IMR-90 (cell line): ENCODE data around the gene EVI5. TPM values are rescaled to one million over a fixed set of nuclear protein-coding genes. Genes with fewer than 3 reads are reported as not detected.

Experiments
- ATAC-seq: fragments of 200-7000 bp; cut with Tn5 transposase; 2 replicates; pipeline ENCODE4 v1.9.1; 2020; ENCODE audit warnings: low read depth, mild to moderate bottlenecking, moderate library complexity
- BruUV-seq: library from RNA; stranded (reverse); fragments of 400-500 nt; replicated peaks from 2 replicates; lab custom pipeline; 2021; lab: Mats Ljungman, UMichigan
- CTCF ChIA-PET: fragments of 300-600 bp; formaldehyde crosslinking; extraction: SDS; loops from one replicate; lab custom pipeline; 2021; ENCODE audit warnings: antibody characterized with exemption; lab: Yijun Ruan, JAX
- POLR2A ChIA-PET: fragments of 300-600 bp; sonication (Branson Sonifier 250); formaldehyde crosslinking; loops from one replicate; lab custom pipeline; 2022; ENCODE audit warnings: antibody characterized with exemption; ENCODE audit not compliant: unreplicated experiment; lab: Charles Lee
- DNase-seq: peaks from one replicate; pipeline ENCODE4 v3.0.0; 2013
- H2AFZ ChIP-seq: replicated peaks from 2 replicates; pipeline ENCODE3; 2013; ENCODE audit warnings: low read length, mild to moderate bottlenecking; ENCODE audit not compliant: poor library complexity
- H2AK5ac ChIP-seq: 2 replicates; pipeline ENCODE4 v1.6.1; 2013; ENCODE audit warnings: low read depth, low read length, inconsistent platforms
- H2AK9ac ChIP-seq: replicated peaks from 2 replicates; pipeline ENCODE3; 2013; ENCODE audit warnings: mild to moderate bottlenecking, low read depth, low read length, moderate library complexity; ENCODE audit not compliant: poor library complexity
- H2BK120ac ChIP-seq: 2 replicates; pipeline ENCODE4 v1.6.1; 2013; ENCODE audit warnings: low read depth, low read length, inconsistent platforms
- H2BK15ac ChIP-seq: 3 replicates; pipeline ENCODE4 v1.6.1; 2013; ENCODE audit warnings: low read depth, low read length, inconsistent platforms
- H2BK20ac ChIP-seq: 2 replicates; pipeline ENCODE4 v1.6.1; 2013; ENCODE audit warnings: low read depth, mild to moderate bottlenecking, inconsistent platforms, low read length, moderate library complexity
- H2BK5ac ChIP-seq: 2 replicates; pipeline ENCODE4 v1.6.1; 2013; ENCODE audit warnings: mild to moderate bottlenecking, low read depth, low read length, inconsistent platforms; ENCODE audit not compliant: poor library complexity, severe bottlenecking
- H3K14ac ChIP-seq: replicated peaks from 2 replicates; pipeline ENCODE4 v1.6.1; 2013; ENCODE audit warnings: low read depth, low read length, inconsistent platforms
- H3K18ac ChIP-seq: 2 replicates; pipeline ENCODE4 v1.6.1; 2013; ENCODE audit warnings: low read depth, low read length, control low read depth
- H3K23ac ChIP-seq: 2 replicates; pipeline ENCODE4 v1.6.1; 2013; ENCODE audit warnings: low read depth, low read length, inconsistent platforms
- H3K27ac ChIP-seq: 2 replicates; pipeline ENCODE4 v1.5.1; 2013; ENCODE audit warnings: mild to moderate bottlenecking, control low read depth, low read length; ENCODE audit not compliant: insufficient read depth
- H3K27me3 ChIP-seq: 2 replicates; pipeline ENCODE4 v1.6.1; 2013; ENCODE audit warnings: low read length; ENCODE audit not compliant: control insufficient read depth, insufficient read depth
- H3K36me3 ChIP-seq: 2 replicates; pipeline ENCODE4 v1.6.1; 2013; ENCODE audit warnings: low read length, mixed read lengths; ENCODE audit not compliant: control insufficient read depth, insufficient read depth
- H3K4ac ChIP-seq: 2 replicates; pipeline ENCODE4 v1.6.1; 2013; ENCODE audit warnings: low read depth, low read length, inconsistent platforms
- H3K4me1 ChIP-seq: 2 replicates; pipeline ENCODE4 v1.6.1; 2013; ENCODE audit warnings: low read length, mixed read lengths; ENCODE audit not compliant: control insufficient read depth, insufficient read depth
- H3K4me2 ChIP-seq: 2 replicates; pipeline ENCODE4 v1.6.1; 2013; ENCODE audit warnings: low read depth, mild to moderate bottlenecking, control low read depth, low read length, moderate library complexity
- H3K4me3 ChIP-seq: 2 replicates; pipeline ENCODE4 v1.5.1; 2013; ENCODE audit warnings: low read depth, mild to moderate bottlenecking, control low read depth, low read length, moderate library complexity; ENCODE audit not compliant: insufficient read depth
- H3K56ac ChIP-seq: 2 replicates; pipeline ENCODE4 v1.6.1; 2013; ENCODE audit warnings: low read length, inconsistent platforms; ENCODE audit not compliant: insufficient read depth; ENCODE audit errors: extremely low read depth
- H3K79me1 ChIP-seq, 2 experiments: 2 replicates each; pipeline ENCODE4 v1.6.1; 2013; ENCODE audit warnings: low read length in 2 of 2, inconsistent platforms in 1 of 2, low read depth in 1 of 2
- H3K9ac ChIP-seq: 2 replicates; pipeline ENCODE4 v1.6.1; 2013; ENCODE audit warnings: low read depth, low read length, control low read depth
- H3K9me1 ChIP-seq: 2 replicates; pipeline ENCODE4 v1.6.1; 2013; ENCODE audit warnings: low read length, inconsistent platforms; ENCODE audit not compliant: insufficient read depth
- H3K9me3 ChIP-seq: 2 replicates; pipeline ENCODE4 v1.6.1; 2013; ENCODE audit warnings: low read length; ENCODE audit not compliant: control insufficient read depth, insufficient read depth
- H4K20me1 ChIP-seq: 2 replicates; pipeline ENCODE4 v1.6.1; 2013; ENCODE audit warnings: low read length, inconsistent platforms; ENCODE audit not compliant: insufficient read depth
- H4K5ac ChIP-seq: 2 replicates; pipeline ENCODE4 v1.6.1; 2013; ENCODE audit warnings: mild to moderate bottlenecking, low read depth, low read length, control low read depth
- H4K8ac ChIP-seq, 2 experiments: 2 replicates each; pipeline ENCODE4 v1.6.1; 2013; ENCODE audit warnings: low read depth in 2 of 2, low read length in 2 of 2, control low read depth in 1 of 2, inconsistent platforms in 1 of 2
- H4K91ac ChIP-seq: 2 replicates; pipeline ENCODE4 v1.6.1; 2013; ENCODE audit warnings: low read depth, low read length, inconsistent platforms; ENCODE audit not compliant: insufficient read depth
- BHLHE40 ChIP-seq: fragments of 150-350 bp; IDR thresholded peaks from 2 replicates; pipeline ENCODE4 v1.6.1; 2016; ENCODE audit warnings: mild to moderate bottlenecking, low read depth, low read length
- CEBPB ChIP-seq: IDR thresholded peaks from 2 replicates; pipeline ENCODE4 v1.6.1; 2012; ENCODE audit warnings: low read depth, low read length, improper control_type of control experiment
- CHD1 ChIP-seq: IDR thresholded peaks from 2 replicates; pipeline ENCODE4 v1.6.1; 2012; ENCODE audit warnings: low read depth, low read length, improper control_type of control experiment
- ELK1 ChIP-seq: fragments of 150-350 bp; IDR thresholded peaks from 2 replicates; pipeline ENCODE4 v1.6.1; 2016; ENCODE audit warnings: low read depth, mild to moderate bottlenecking, low read length, moderate library complexity, borderline replicate concordance
- FOS ChIP-seq: fragments of 150-350 bp; IDR thresholded peaks from 2 replicates; pipeline ENCODE4 v1.6.1; 2016; ENCODE audit warnings: low read depth, low read length
- MAFK ChIP-seq: IDR thresholded peaks from 2 replicates; pipeline ENCODE4 v1.6.1; 2012; ENCODE audit warnings: low read depth, low read length, improper control_type of control experiment
- MAZ ChIP-seq: IDR thresholded peaks from 2 replicates; pipeline ENCODE4 v1.6.1; 2012; ENCODE audit warnings: low read depth, mild to moderate bottlenecking, low read length, improper control_type of control experiment, moderate library complexity, borderline replicate concordance
- POLR2A ChIP-seq: IDR thresholded peaks from 2 replicates; pipeline ENCODE4 v1.6.1; 2012; ENCODE audit warnings: mild to moderate bottlenecking, low read depth, low read length
- RAD21 ChIP-seq: IDR thresholded peaks from 2 replicates; pipeline ENCODE4 v1.6.1; 2012; ENCODE audit warnings: low read length, improper control_type of control experiment
- RCOR1 ChIP-seq: IDR thresholded peaks from 2 replicates; pipeline ENCODE4 v1.6.1; 2012; ENCODE audit warnings: mild to moderate bottlenecking, low read length, improper control_type of control experiment; ENCODE audit not compliant: insufficient replicate concordance
- RFX5 ChIP-seq: IDR thresholded peaks from 2 replicates; pipeline ENCODE4 v1.8.0; 2012; ENCODE audit warnings: low read depth, mild to moderate bottlenecking, low read length, moderate library complexity
- SMC3 ChIP-seq: fragments of 150-350 bp; IDR thresholded peaks from 2 replicates; pipeline ENCODE4 v1.6.1; 2016; ENCODE audit warnings: low read depth, mild to moderate bottlenecking, antibody characterized with exemption, low read length, moderate library complexity
- WGBS, 2 experiments: methylation state at CpG; one replicate each; pipeline versions ENCODE4 v1.1.5 to v1.1.7; 2013; ENCODE audit warnings: missing lambda C conversion rate in 2 of 2; ENCODE audit not compliant: insufficient read length in 1 of 2; ENCODE audit errors: extremely low coverage in 2 of 2; 5-methylcytosine and 5-hydroxymethylcytosine counted together
- dilution Hi-C: fragments of 300-500 bp; cut with HindIII; formaldehyde crosslinking; loops from one replicate; pipeline ENCODE4 v1.14.3; 2018; ENCODE audit warnings: low sequenced_read_pairs; ENCODE audit not compliant: unreplicated experiment
- in situ Hi-C: fragments of 300-500 bp; cut with MboI; formaldehyde crosslinking; loops from 3 replicates; pipeline ENCODE4 v1.14.3; 2019; ENCODE audit warnings: low sequenced_read_pairs, inconsistent platforms, mixed read lengths
- intact Hi-C: fragments of 100-400 bp; cut with micrococcal nuclease; formaldehyde crosslinking; loops from 2 replicates; pipeline ENCODE4 v1.10.0; 2022
- polyA plus RNA-seq, 3 experiments: library from polyadenylated mRNA; depleted of rRNA; stranded (reverse); fragments of >200 nt; gene quantifications; 2 replicates each; pipeline ENCODE4 v1.2.3, GENCODE V29; 2012; ENCODE audit warnings: low replicate concordance in 1 of 3
- total RNA-seq: library from RNA; depleted of rRNA; stranded (reverse); fragments of >200 nt; gene quantifications from 2 replicates; pipeline ENCODE4 v1.2.3, GENCODE V29; 2012
- TF ChIP-seq, protein P1 (sequence below): conservative IDR thresholded peaks from 2 replicates; pipeline ENCODE4 v1.5.1; 2012; ENCODE audit warnings: mild to moderate bottlenecking, low read depth, low read length, improper control_type of control experiment
- TF ChIP-seq, protein P2 (sequence below): fragments of 150-350 bp; IDR thresholded peaks from 2 replicates; pipeline ENCODE4 v1.6.1; 2017; ENCODE audit warnings: mild to moderate bottlenecking, antibody characterized with exemption, low read length, low read depth

EVI5 gene
- total and polyA plus RNA-seq, 2 of the 4 experiments (the other 2 are of a cell fraction), result 13.9 to 26.9 TPM

GRCh38 chr1:92473781-92474495 is 311.0 kb downstream of the EVI5 start:
- no TSS peak for BruUV-seq
- intact Hi-C loops, result no loop called here

More at GRCh38 chr1:92473781-92474495, 311.0 kb downstream of the EVI5 start:
- Histone ChIP-seq H3K4me2 (no peak overlapping the region), H4K5ac (no peak overlapping the region), H4K8ac (no peak overlapping the region), H4K91ac (no peak overlapping the region), H4K20me1 (no peaks in the 10 kb centered on the region), H2BK120ac (no peak overlapping the region), H3K9ac (no peak overlapping the region), H3K4me3 (no peak overlapping the region), H3K36me3 (no peaks in the 10 kb centered on the region), H2AK9ac (no peak overlapping the region), H3K27ac (no peak overlapping the region), H3K14ac (no peak overlapping the region), H3K18ac (no peak overlapping the region), H2BK15ac (no peak overlapping the region), H3K23ac (no peak overlapping the region), H3K27me3 (peaks cover 58% of the 10 kb centered on the region), H2AFZ (no peak overlapping the region), H3K4me1 (no peaks in the 10 kb centered on the region), H3K9me3 (0 out of 2 replicates have a peak, but pooled peaks cover 2% of the 10 kb centered on the region), H2BK5ac (no peak overlapping the region), H3K4ac (no peak overlapping the region), H2BK20ac (no peak overlapping the region), H3K56ac (no peak overlapping the region), H3K9me1 (peaks cover 7% of the 10 kb centered on the region; the same call in 1 of the 2 replicates), H3K79me1 (no peaks in the 10 kb centered on the region), H2AK5ac (no peak overlapping the region)
- CTCF ChIA-PET, result no interaction called here
- ATAC-seq (no peak), DNase-seq (no peak)
- POLR2A ChIA-PET, result interaction anchor here (0.6 kb wide), 1 partner anchor 486 kb away, joined by 3 read pairs; no protein-coding TSS in a partner anchor
- in situ Hi-C loops (no loop called here), dilution Hi-C loops (no loop called here)
- WGBS, 2 experiments, result no CpG with 5 or more reads among the region's 5 CpGs
- no peak for TF ChIP-seq RAD21
- TF ChIP-seq CHD1, result no peak
- TF ChIP-seq ELK1, result no peak
- TF ChIP-seq, protein P1, sequence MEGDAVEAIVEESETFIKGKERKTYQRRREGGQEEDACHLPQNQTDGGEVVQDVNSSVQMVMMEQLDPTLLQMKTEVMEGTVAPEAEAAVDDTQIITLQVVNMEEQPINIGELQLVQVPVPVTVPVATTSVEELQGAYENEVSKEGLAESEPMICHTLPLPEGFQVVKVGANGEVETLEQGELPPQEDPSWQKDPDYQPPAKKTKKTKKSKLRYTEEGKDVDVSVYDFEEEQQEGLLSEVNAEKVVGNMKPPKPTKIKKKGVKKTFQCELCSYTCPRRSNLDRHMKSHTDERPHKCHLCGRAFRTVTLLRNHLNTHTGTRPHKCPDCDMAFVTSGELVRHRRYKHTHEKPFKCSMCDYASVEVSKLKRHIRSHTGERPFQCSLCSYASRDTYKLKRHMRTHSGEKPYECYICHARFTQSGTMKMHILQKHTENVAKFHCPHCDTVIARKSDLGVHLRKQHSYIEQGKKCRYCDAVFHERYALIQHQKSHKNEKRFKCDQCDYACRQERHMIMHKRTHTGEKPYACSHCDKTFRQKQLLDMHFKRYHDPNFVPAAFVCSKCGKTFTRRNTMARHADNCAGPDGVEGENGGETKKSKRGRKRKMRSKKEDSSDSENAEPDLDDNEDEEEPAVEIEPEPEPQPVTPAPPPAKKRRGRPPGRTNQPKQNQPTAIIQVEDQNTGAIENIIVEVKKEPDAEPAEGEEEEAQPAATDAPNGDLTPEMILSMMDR, result no peak
- TF ChIP-seq RCOR1, result no peak
- no peak for TF ChIP-seq POLR2A
- TF ChIP-seq MAZ, result no peak
- no peak for TF ChIP-seq MAFK
- no peak for TF ChIP-seq CEBPB
- TF ChIP-seq SMC3, result no peak
- TF ChIP-seq FOS, result no peak
- TF ChIP-seq, protein P2, sequence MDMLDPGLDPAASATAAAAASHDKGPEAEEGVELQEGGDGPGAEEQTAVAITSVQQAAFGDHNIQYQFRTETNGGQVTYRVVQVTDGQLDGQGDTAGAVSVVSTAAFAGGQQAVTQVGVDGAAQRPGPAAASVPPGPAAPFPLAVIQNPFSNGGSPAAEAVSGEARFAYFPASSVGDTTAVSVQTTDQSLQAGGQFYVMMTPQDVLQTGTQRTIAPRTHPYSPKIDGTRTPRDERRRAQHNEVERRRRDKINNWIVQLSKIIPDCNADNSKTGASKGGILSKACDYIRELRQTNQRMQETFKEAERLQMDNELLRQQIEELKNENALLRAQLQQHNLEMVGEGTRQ, result no peak
- no peak for TF ChIP-seq BHLHE40
- no peak for TF ChIP-seq RFX5
